ENCODE data around the gene USP17L11.
"Not testable (repeated sequence)": the region's sequence is repeated elsewhere in the genome, so short reads cannot be mapped to it uniquely, and the experiment has no call there.

Gene USP17L11, protein sequence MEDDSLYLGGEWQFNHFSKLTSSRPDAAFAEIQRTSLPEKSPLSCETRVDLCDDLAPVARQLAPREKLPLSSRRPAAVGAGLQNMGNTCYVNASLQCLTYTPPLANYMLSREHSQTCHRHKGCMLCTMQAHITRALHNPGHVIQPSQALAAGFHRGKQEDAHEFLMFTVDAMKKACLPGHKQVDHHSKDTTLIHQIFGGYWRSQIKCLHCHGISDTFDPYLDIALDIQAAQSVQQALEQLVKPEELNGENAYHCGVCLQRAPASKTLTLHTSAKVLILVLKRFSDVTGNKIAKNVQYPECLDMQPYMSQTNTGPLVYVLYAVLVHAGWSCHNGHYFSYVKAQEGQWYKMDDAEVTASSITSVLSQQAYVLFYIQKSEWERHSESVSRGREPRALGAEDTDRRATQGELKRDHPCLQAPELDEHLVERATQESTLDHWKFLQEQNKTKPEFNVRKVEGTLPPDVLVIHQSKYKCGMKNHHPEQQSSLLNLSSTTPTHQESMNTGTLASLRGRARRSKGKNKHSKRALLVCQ

GRCh38 chr4:9215105-9215504 lies at the start of gene USP17L11:
Gene USP17L11 (plus strand): TSS chr4:9215405. CDS start chr4:9215405, 0 bp downstream.
- not testable (repeated sequence) for DNase-seq (ENCODE audit: low read depth, low spot score)

DNA sequence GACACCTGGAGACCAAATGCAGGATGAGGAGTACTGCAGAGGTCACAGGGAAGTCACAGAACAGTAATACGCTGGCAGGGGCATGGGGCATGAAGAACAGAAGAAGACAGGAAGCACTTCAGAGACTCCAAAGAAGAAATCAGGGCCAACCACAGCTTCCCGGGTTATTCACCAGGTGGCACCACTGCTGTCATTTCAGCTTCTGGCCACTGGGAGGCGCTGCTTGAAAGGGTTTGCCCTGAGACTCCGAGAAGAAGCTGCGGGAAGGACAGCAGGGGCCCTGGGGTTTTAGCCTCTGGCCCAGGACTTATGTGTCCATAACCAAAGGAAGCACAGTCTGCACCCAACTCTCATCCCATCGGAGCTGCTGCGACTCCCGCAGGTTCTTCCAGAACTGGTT lies 49.2 kb upstream of the USP17L11 start:
- DNase-seq (ENCODE audit: low read depth, low spot score) = not testable (repeated sequence)

- not testable (repeated sequence) for DNase-seq (ENCODE audit: low read depth, low spot score)
Measured at GRCh38 chr4:9169791-9170459, 45.3 kb upstream of the USP17L11 start, which contains the start of gene FAM90A26. Gene FAM90A26 (plus strand): TSS chr4:9170409. CDS start chr4:9173173, 2,764 bp downstream.

GRCh38 chr4:9210357-9210756 lies 4.8 kb upstream of the USP17L11 start, which contains the start of gene USP17L10:
Gene USP17L10 (plus strand): TSS chr4:9210657. CDS start chr4:9210657, 0 bp downstream.
- DNase-seq (ENCODE audit: low read depth, low spot score) = not testable (repeated sequence)

GRCh38 chr4:9214701-9215100 lies 504 bp upstream of the USP17L11 start:
- DNase-seq (ENCODE audit: low read depth, low spot score) = not testable (repeated sequence)

GRCh38 chr4:9219852-9220251 lies 4.6 kb downstream of the USP17L11 start, which contains the start of gene USP17L12:
Gene USP17L12 (plus strand): TSS chr4:9220152. CDS start chr4:9220152, 0 bp downstream.
- DNase-seq (ENCODE audit: low read depth, low spot score) = not testable (repeated sequence)

DNA sequence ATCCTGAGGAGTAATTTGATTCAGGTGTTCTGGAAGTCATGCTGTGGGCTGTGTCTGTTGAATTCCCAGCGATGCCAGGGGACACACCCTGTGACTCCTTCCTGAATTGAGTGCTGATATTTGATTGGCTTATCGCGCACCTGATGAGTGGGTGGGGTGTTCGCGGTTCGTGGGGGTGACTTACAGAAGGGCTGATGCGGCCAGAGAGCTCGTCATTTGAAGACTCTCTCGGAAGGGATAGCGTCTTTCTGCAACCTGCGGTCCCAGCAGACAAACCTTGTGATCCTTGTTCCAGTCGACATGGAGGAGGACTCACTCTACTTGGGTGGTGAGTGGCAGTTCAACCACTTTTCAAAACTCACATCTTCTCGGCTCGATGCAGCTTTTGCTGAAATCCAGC lies 9.4 kb downstream of the USP17L11 start, which contains the start of gene USP17L13:
USP17L13 (plus strand) TSS at position 301 of the 400 bp plus-strand sequence; CDS start at position 301, 0 bp downstream.
- DNase-seq (ENCODE audit: low read depth, low spot score) = not testable (repeated sequence)

- DNase-seq (ENCODE audit: low read depth, low spot score) = not testable (repeated sequence)
Measured at GRCh38 chr4:9230249-9230648, 15.0 kb downstream of the USP17L11 start.

GRCh38 chr4:9234085-9234484 lies 18.9 kb downstream of the USP17L11 start, which contains the start of gene USP17L15:
Gene USP17L15 (plus strand): TSS chr4:9234385. CDS start chr4:9234385, 0 bp downstream.
- not testable (repeated sequence) for DNase-seq (ENCODE audit: low read depth, low spot score)

- DNase-seq (ENCODE audit: low read depth, low spot score) = not testable (repeated sequence)
Measured at GRCh38 chr4:9238461-9238860, 23.3 kb downstream of the USP17L11 start.

GRCh38 chr4:9243579-9243978 lies 28.4 kb downstream of the USP17L11 start, which contains the start of gene USP17L17:
Gene USP17L17 (plus strand): TSS chr4:9243879. CDS start chr4:9243879, 0 bp downstream.
- DNase-seq (ENCODE audit: low read depth, low spot score) = not testable (repeated sequence)

GRCh38 chr4:9247953-9248680 lies 32.9 kb downstream of the USP17L11 start, which contains the start of gene USP17L18:
Gene USP17L18 (plus strand): TSS chr4:9248630. CDS start chr4:9248630, 0 bp downstream.
- DNase-seq (ENCODE audit: low read depth, low spot score) = peak; percentile 1

GRCh38 chr4:9253078-9253477 lies 37.9 kb downstream of the USP17L11 start, which contains the start of gene USP17L19:
Gene USP17L19 (plus strand): TSS chr4:9253378. CDS start chr4:9253378, 0 bp downstream.
- not testable (repeated sequence) for DNase-seq (ENCODE audit: low read depth, low spot score)

- DNase-seq (ENCODE audit: low read depth, low spot score) = not testable (repeated sequence)
Measured at GRCh38 chr4:9257824-9258223, 42.6 kb downstream of the USP17L11 start, which contains the start of gene USP17L20. Gene USP17L20 (plus strand): TSS chr4:9258124. CDS start chr4:9258124, 0 bp downstream.

- DNase-seq (ENCODE audit: low read depth, low spot score) = not testable (repeated sequence)
Measured at GRCh38 chr4:9262572-9262971, 47.4 kb downstream of the USP17L11 start, which contains the start of gene USP17L21. Gene USP17L21 (plus strand): TSS chr4:9262872. CDS start chr4:9262872, 0 bp downstream.
